Bronchial epithelial cell (primary cell): ENCODE data around the gene DNAJC4. TPM values are rescaled to one million over a fixed set of nuclear protein-coding genes. Genes with fewer than 3 reads are reported as not detected.

Experiments used
- DNase-seq: peaks from one replicate; pipeline ENCODE4 v3.0.0-alpha.2; 2010; ENCODE audit warnings: low read depth
- FAIRE-seq: peaks from 2 replicates; lab custom pipeline; 2011; peaks lifted over from hg19 to GRCh38; lab: Jason Lieb, UNC
- H3K27me3 ChIP-seq: 2 replicates; pipeline ENCODE4 v1.5.1; 2011; ENCODE audit warnings: low read length; ENCODE audit not compliant: control insufficient read depth, insufficient read depth
- H3K36me3 ChIP-seq: 2 replicates; pipeline ENCODE4 v1.5.1; 2011; ENCODE audit warnings: low read length; ENCODE audit not compliant: control insufficient read depth, insufficient read depth
- H3K4me3 ChIP-seq: 2 replicates; pipeline ENCODE4 v1.5.1; 2011; ENCODE audit warnings: mild to moderate bottlenecking, low read depth, low read length, control low read depth
- total RNA-seq: library from RNA; depleted of rRNA; stranded (reverse); fragments of >200 nt; gene quantifications from 2 replicates; pipeline ENCODE4 v1.2.1, GENCODE V29; 2014
- TF ChIP-seq, protein P1 (sequence below): IDR thresholded peaks from 2 replicates; pipeline ENCODE4 v1.5.1; 2011; ENCODE audit warnings: mild to moderate bottlenecking, moderate library complexity, low read length, control low read depth, inconsistent platforms; ENCODE audit not compliant: insufficient read depth, severe bottlenecking

Gene DNAJC4
- total RNA-seq, 1 donor from 2014 or later, result 3.4 TPM

DNA sequence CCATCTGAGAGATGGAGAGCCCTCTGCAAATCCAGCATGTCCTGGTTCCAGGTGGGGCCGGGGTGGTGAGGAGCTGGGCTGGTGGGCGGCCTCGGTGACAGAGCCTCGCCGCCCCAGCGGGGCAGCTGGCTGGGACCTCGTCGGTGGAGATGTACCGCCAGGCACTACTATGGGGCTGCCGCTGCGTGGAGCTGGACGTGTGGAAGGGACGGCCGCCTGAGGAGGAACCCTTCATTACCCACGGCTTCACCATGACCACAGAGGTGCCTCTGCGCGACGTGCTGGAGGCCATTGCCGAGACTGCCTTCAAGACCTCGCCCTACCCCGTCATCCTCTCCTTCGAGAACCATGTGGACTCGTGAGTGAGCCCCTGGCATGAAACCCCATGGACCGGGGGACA lies 28.0 kb downstream of the DNAJC4 start:
- FAIRE-seq (no peak), DNase-seq (no peak)
- Histone ChIP-seq H3K27me3 (no peaks in the 10 kb centered on the region), H3K4me3 (no peak overlapping the region), H3K36me3 (peaks cover 62% of the 10 kb centered on the region)
- TF ChIP-seq, protein P1, sequence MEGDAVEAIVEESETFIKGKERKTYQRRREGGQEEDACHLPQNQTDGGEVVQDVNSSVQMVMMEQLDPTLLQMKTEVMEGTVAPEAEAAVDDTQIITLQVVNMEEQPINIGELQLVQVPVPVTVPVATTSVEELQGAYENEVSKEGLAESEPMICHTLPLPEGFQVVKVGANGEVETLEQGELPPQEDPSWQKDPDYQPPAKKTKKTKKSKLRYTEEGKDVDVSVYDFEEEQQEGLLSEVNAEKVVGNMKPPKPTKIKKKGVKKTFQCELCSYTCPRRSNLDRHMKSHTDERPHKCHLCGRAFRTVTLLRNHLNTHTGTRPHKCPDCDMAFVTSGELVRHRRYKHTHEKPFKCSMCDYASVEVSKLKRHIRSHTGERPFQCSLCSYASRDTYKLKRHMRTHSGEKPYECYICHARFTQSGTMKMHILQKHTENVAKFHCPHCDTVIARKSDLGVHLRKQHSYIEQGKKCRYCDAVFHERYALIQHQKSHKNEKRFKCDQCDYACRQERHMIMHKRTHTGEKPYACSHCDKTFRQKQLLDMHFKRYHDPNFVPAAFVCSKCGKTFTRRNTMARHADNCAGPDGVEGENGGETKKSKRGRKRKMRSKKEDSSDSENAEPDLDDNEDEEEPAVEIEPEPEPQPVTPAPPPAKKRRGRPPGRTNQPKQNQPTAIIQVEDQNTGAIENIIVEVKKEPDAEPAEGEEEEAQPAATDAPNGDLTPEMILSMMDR, result no peak

DNA sequence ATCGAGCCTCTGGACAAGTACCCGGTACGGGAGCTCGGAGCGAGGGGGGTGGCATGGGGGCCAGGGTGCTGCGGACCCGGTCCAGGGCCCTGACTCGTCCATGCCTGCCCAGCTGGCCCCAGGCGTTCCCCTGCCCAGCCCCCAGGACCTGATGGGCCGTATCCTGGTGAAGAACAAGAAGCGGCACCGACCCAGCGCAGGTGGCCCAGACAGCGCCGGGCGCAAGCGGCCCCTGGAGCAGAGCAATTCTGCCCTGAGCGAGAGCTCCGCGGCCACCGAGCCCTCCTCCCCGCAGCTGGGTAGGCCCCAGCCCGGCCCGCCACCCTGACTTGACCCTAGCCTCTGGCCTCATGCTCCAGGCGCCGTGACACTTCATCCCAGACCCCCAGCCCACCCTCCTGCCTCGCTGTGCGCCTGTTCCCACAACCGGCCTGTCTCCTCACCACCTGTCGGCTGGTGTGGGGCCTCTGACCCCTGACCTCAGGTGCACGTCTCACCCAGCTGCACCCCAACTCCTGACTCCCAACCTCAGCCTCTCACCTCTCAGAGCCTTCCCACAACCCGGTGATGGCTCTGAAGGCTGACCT lies 28.7 kb downstream of the DNAJC4 start:
- peaks cover 69% of the 10 kb centered on the region for H3K36me3 ChIP-seq
- no peak for FAIRE-seq
- no peak overlapping the region for H3K4me3 ChIP-seq
- DNase-seq, result no peak
- TF ChIP-seq, protein P1, result no peak
- no peaks in the 10 kb centered on the region for H3K27me3 ChIP-seq

DNA sequence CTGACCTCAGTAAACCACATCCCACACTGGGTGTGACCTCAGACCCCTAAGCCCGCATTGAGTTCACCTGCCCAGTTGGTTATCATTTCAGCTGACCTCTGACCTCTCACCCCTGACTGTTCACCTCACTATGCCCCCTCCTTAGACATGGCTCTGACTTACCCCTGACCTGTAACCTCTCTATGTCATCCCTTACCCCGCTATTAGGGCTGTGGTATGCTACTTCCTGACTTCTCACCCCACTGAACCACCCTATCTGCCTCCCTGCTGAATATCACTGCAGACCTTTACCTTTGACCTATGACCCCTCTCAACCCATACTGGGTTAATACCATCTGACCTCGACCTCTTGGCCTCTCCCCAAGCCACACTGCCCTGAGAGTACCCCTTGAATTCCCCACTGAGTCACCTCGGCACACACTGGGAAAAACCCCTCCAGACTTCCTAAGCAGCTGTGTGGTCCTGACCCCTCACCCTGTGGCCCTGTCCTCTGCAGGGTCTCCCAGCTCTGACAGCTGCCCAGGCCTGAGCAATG lies 29.3 kb downstream of the DNAJC4 start:
- Histone ChIP-seq H3K4me3 (no peak overlapping the region), H3K36me3 (peaks cover 68% of the 10 kb centered on the region), H3K27me3 (no peaks in the 10 kb centered on the region)
- FAIRE-seq (no peak), DNase-seq (no peak)
- TF ChIP-seq, protein P1, result no peak

DNA sequence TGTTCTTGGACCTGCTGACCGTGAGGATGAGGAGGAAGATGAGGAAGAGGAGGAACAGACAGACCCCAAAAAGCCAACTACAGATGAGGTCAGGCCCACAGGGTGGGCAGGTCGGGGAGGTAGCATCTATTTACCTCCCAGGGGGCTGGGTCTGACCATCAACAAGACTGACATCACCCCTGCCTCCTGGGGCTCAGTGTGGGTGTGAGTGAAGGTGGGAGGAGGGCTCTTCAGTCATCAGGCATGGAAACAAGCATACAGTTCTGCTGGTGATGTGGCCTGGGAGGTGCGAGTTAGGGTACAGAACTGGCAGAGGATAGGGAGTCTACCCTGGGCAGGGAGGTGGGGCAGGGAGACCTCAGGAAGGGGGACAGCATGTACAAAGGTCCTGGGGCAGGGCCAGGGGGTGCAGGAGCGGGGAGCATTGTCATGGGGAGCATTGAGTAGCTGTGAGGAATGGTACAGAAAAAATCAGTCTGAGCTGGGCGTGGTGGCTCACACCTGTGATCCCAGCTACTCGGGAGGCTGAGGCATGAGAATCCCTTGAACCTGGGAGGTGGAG lies 29.9 kb downstream of the DNAJC4 start:
- FAIRE-seq, result no peak
- Histone ChIP-seq H3K36me3 (peaks cover 65% of the 10 kb centered on the region), H3K27me3 (no peaks in the 10 kb centered on the region), H3K4me3 (no peak overlapping the region)
- DNase-seq, result no peak
- TF ChIP-seq, protein P1, result no peak

DNA sequence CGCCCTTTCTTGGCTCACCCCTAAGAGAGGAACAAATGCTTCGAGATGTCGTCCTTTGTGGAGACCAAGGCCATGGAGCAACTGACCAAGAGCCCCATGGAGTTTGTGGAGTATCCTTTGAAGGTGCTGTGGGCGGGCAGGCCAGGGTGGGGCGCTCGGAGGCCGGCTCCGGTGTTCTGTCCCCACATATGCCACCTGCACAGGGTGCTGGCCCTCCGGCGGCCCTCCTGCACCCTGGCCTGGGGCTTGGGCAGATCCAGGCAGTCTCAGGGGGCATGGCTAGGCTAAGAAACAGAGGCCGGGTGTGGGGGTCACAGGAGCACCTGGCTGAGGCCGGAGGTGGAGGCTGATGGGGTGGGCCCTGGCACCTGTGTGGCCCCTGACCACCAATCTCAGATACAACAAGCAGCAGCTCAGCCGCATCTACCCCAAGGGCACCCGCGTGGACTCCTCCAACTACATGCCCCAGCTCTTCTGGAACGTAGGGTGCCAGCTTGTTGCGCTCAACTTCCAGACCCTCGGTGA lies 31.3 kb downstream of the DNAJC4 start:
- FAIRE-seq, result no peak
- Histone ChIP-seq H3K36me3 (peaks cover 62% of the 10 kb centered on the region), H3K4me3 (no peak overlapping the region), H3K27me3 (no peaks in the 10 kb centered on the region)
- TF ChIP-seq, protein P1, result no peak
- DNase-seq, result no peak
